Small intestine (tissue), 7 donors: Measurements from ENCODE around the gene CAMK2B. TPM values are rescaled to one million over a fixed set of nuclear protein-coding genes. Genes with fewer than 3 reads are reported as not detected.

Source experiments
- DNase-seq, 2 donors: peaks; one replicate each; pipeline versions ENCODE4 v3.0.0 to v3.0.0-alpha.2; 2013
- FAIRE-seq: peaks from 2 replicates; lab custom pipeline; 2012; peaks lifted over from hg19 to GRCh38; lab: Jason Lieb, UNC
- H3K27ac ChIP-seq, 3 donors: one replicate each; pipeline ENCODE4 v1.5.1; 2013; ENCODE audit warnings: low read length in 2 of 3, mild to moderate bottlenecking in 2 of 3, control low read depth in 1 of 3, inconsistent platforms in 1 of 3, low read depth in 1 of 3, moderate library complexity in 1 of 3
- H3K27me3 ChIP-seq, 3 donors: one replicate each; pipeline ENCODE4 v1.6.1; 2013; ENCODE audit warnings: low read length in 3 of 3, inconsistent platforms in 1 of 3; ENCODE audit not compliant: control insufficient read depth in 3 of 3, insufficient read depth in 3 of 3
- H3K36me3 ChIP-seq, 3 donors: one replicate each; pipeline ENCODE4 v1.6.1; 2013; ENCODE audit warnings: low read length in 3 of 3, inconsistent platforms in 1 of 3, low read depth in 1 of 3, mild to moderate bottlenecking in 1 of 3, moderate library complexity in 1 of 3; ENCODE audit not compliant: control insufficient read depth in 3 of 3, insufficient read depth in 2 of 3
- H3K4me1 ChIP-seq, 3 donors: one replicate each; pipeline ENCODE4 v1.6.1; 2013; ENCODE audit warnings: low read length in 2 of 3, inconsistent platforms in 1 of 3, low read depth in 1 of 3, mild to moderate bottlenecking in 1 of 3, moderate library complexity in 1 of 3; ENCODE audit not compliant: control insufficient read depth in 3 of 3, insufficient read depth in 2 of 3
- H3K4me3 ChIP-seq, 3 donors: one replicate each; pipeline ENCODE4 v1.5.1; 2013; ENCODE audit warnings: low read length in 3 of 3, control low read depth in 1 of 3, inconsistent platforms in 1 of 3, low read depth in 1 of 3, mild to moderate bottlenecking in 1 of 3, moderate library complexity in 1 of 3
- H3K9me3 ChIP-seq, 2 donors: one replicate each; pipeline ENCODE4 v1.6.1; 2013; ENCODE audit warnings: low read depth in 1 of 2, low read length in 1 of 2; ENCODE audit not compliant: control insufficient read depth in 2 of 2, insufficient read depth in 1 of 2
- WGBS, 3 donors: extraction: QIAGEN DNeasy Blood & Tissue Kit; methylation state at CpG; one replicate each; pipeline ENCODE4 v1.1.7; 2013; 5-methylcytosine and 5-hydroxymethylcytosine counted together
- polyA plus RNA-seq, 4 donors: library from polyadenylated mRNA; stranded (reverse) in 3 of 4; unstranded in 1 of 4; fragments of 200-250 nt in 3 of 4; fragments of 120-200 nt in 1 of 4; gene quantifications; one replicate each; pipeline versions ENCODE4 v1.2.1 to v1.2.3, GENCODE V29; 2013
- donor health status: healthy with polysubstance abuse.
- donor health status: control.
- donor health status: control.
- donor health status: Bipolar disorder and iron deficiency.
- donor health status: healthy.

CAMK2B gene
- polyA plus RNA-seq, 4 donors, result 1.3 to 1.8 (median 1.5) TPM

- 55 to 70% (median 56%) methylated on average over 11 to 12 of the region's 12 CpGs for WGBS, 3 donors
- no peaks in the 10 kb centered on the region for H3K4me1 ChIP-seq
- no peaks in the 10 kb centered on the region for H3K9me3 ChIP-seq
- no peak for FAIRE-seq
- H3K4me3 ChIP-seq, result no peak overlapping the region
- H3K36me3 ChIP-seq, result no peaks in the 10 kb centered on the region
- no peak for DNase-seq
- no peak overlapping the region for H3K27ac ChIP-seq
- peaks cover 17 to 35% (median 24%) of the 10 kb centered on the region in 3 donors for H3K27me3 ChIP-seq
These were observed 1.1 kb upstream of the CAMK2B start for GRCh38 chr7:44326261-44327125.

- Histone ChIP-seq H3K4me1 (no peaks in the 10 kb centered on the region), H3K36me3 (no peaks in the 10 kb centered on the region), H3K27me3 (peaks cover 17 to 35% (median 24%) of the 10 kb centered on the region in 3 donors), H3K27ac (no peak overlapping the region), H3K9me3 (no peaks in the 10 kb centered on the region), H3K4me3 (peak overlapping the region in 1 of 3 donors; percentile 46)
- DNase-seq (no peak), FAIRE-seq (no peak)
- 0 to 4% (median 3%) methylated on average over 14 to 23 of the region's 23 CpGs for WGBS, 3 donors
These were observed 432 bp upstream of the CAMK2B start for GRCh38 chr7:44325811-44326241.

- Histone ChIP-seq H3K27ac (no peak overlapping the region), H3K4me1 (no peaks in the 10 kb centered on the region), H3K36me3 (no peaks in the 10 kb centered on the region), H3K4me3 (peak overlapping the region in 1 of 3 donors; percentile 46), H3K27me3 (peaks cover 17 to 35% (median 24%) of the 10 kb centered on the region in 3 donors), H3K9me3 (no peaks in the 10 kb centered on the region)
- no peak for FAIRE-seq
- WGBS, 3 donors, result 3 to 4% (median 3%) methylated on average over 35 to 61 of the region's 61 CpGs
- no peak for DNase-seq
These were observed 753 bp downstream of the CAMK2B start for GRCh38 chr7:44324481-44325200.

- Histone ChIP-seq H3K27me3 (peaks cover 17 to 38% (median 24%) of the 10 kb centered on the region in 3 donors), H3K27ac (no peak overlapping the region), H3K9me3 (no peaks in the 10 kb centered on the region), H3K4me1 (no peaks in the 10 kb centered on the region), H3K4me3 (no peak overlapping the region), H3K36me3 (no peaks in the 10 kb centered on the region)
- 18 to 32% (median 18%) methylated on average over 9 of the region's 9 CpGs for WGBS, 3 donors
- FAIRE-seq (no peak), DNase-seq (no peak)
These were observed 1.3 kb downstream of the CAMK2B start for GRCh38 chr7:44324204-44324480.

GRCh38 chr7:44323381-44324203, 1.8 kb downstream of the CAMK2B start:
- Histone ChIP-seq H3K27ac (no peak overlapping the region), H3K27me3 (peaks cover 17 to 38% (median 24%) of the 10 kb centered on the region in 3 donors), H3K36me3 (no peaks in the 10 kb centered on the region), H3K4me1 (no peaks in the 10 kb centered on the region), H3K9me3 (no peaks in the 10 kb centered on the region), H3K4me3 (no peak overlapping the region)
- 79 to 83% (median 80%) methylated on average over 17 of the region's 17 CpGs for WGBS, 3 donors
- FAIRE-seq (no peak), DNase-seq (no peak)

GRCh38 chr7:44322631-44323363, 2.6 kb downstream of the CAMK2B start:
- H3K4me1 ChIP-seq, result no peaks in the 10 kb centered on the region
- FAIRE-seq, result no peak
- no peak overlapping the region for H3K4me3 ChIP-seq
- H3K36me3 ChIP-seq, result no peaks in the 10 kb centered on the region
- H3K27ac ChIP-seq, result no peak overlapping the region
- WGBS, 3 donors, result 81 to 85% (median 81%) methylated on average over 17 of the region's 17 CpGs
- H3K27me3 ChIP-seq, result peaks cover 17 to 38% (median 24%) of the 10 kb centered on the region in 3 donors
- DNase-seq, result no peak
- H3K9me3 ChIP-seq, result no peaks in the 10 kb centered on the region

- H3K4me3 ChIP-seq, result no peak overlapping the region
- FAIRE-seq (no peak), DNase-seq (no peak)
- no peaks in the 10 kb centered on the region for H3K9me3 ChIP-seq
- WGBS, 3 donors, result 71 to 81% (median 81%) methylated on average over 18 of the region's 18 CpGs
- no peaks in the 10 kb centered on the region for H3K4me1 ChIP-seq
- H3K36me3 ChIP-seq, result no peaks in the 10 kb centered on the region
- H3K27me3 ChIP-seq, result peaks cover 17 to 32% (median 20%) of the 10 kb centered on the region in 3 donors
- no peak overlapping the region for H3K27ac ChIP-seq
These were observed 3.6 kb downstream of the CAMK2B start for GRCh38 chr7:44321796-44322195.
